B cell (primary cell): Measurements from ENCODE around the gene ENG. TPM values are rescaled to one million over a fixed set of nuclear protein-coding genes. Genes with fewer than 3 reads are reported as not detected.

Experiments
- ATAC-seq: fragments of 200-7000 bp; cut with Tn5 transposase; one replicate; pipeline ENCODE4 v1.10.0; 2021; ENCODE audit warnings: low read depth, mild to moderate bottlenecking, moderate number of reproducible peaks, moderate library complexity
- CTCF ChIA-PET: fragments of 350-600 bp; sonication (Branson Sonifier 250); formaldehyde crosslinking; loops from one replicate; lab custom pipeline; 2021; ENCODE audit warnings: antibody characterized with exemption, inconsistent platforms; lab: Charles Lee
- POLR2A ChIA-PET: fragments of 350-600 bp; sonication (Branson Sonifier 250); formaldehyde crosslinking; loops from one replicate; lab custom pipeline; 2021; ENCODE audit warnings: antibody characterized with exemption; lab: Charles Lee
- DNase-seq: peaks from one replicate; pipeline ENCODE4 v3.0.0; 2013
- H2AFZ ChIP-seq: 2 replicates; pipeline ENCODE4 v1.6.1; 2012; ENCODE audit warnings: mild to moderate bottlenecking, low read depth, low read length; ENCODE audit not compliant: insufficient read depth, poor library complexity, severe bottlenecking
- H3K27ac ChIP-seq, 2 donors: 1 replicate in 1 of 2; 2 replicates in 1 of 2; pipeline ENCODE4 v1.5.1; 2012 to 2013; ENCODE audit warnings: low read length in 2 of 2, mild to moderate bottlenecking in 2 of 2, moderate library complexity in 1 of 2
- H3K27me3 ChIP-seq, 4 experiments: fragments of 200-600 bp in 1 of 4; sonication (generic) in 1 of 4; replicated peaks in 1 of 4; 1 replicate in 2 of 4; 2 replicates in 2 of 4; pipeline versions ENCODE4 v1.6.1 to v1.7.0; 2013 to 2016; ENCODE audit warnings: low read length in 3 of 4, mild to moderate bottlenecking in 2 of 4, mixed read lengths in 1 of 4, moderate library complexity in 1 of 4; ENCODE audit not compliant: insufficient read depth in 4 of 4, control insufficient read depth in 3 of 4; ENCODE audit errors: control extremely low read depth in 1 of 4
- H3K36me3 ChIP-seq, 2 experiments: replicated peaks in 1 of 2; 1 replicate in 1 of 2; 2 replicates in 1 of 2; pipeline versions ENCODE4 v1.6.1 to v1.7.1; 2013; ENCODE audit warnings: low read length in 1 of 2; ENCODE audit not compliant: insufficient read depth in 2 of 2, control insufficient read depth in 1 of 2; ENCODE audit errors: control extremely low read depth in 1 of 2, extremely low read depth in 1 of 2
- H3K4me1 ChIP-seq, 2 donors: fragments of 200-600 bp in 1 of 2; sonication (generic) in 1 of 2; 1 replicate in 1 of 2; 2 replicates in 1 of 2; pipeline versions ENCODE4 v1.5.1 to v1.6.1; 2013 to 2017; ENCODE audit warnings: low read length in 2 of 2; ENCODE audit not compliant: control insufficient read depth in 2 of 2, insufficient read depth in 2 of 2
- H3K4me2 ChIP-seq: replicated peaks from 2 replicates; pipeline ENCODE3; 2012; ENCODE audit warnings: mild to moderate bottlenecking, low read depth, low read length; ENCODE audit not compliant: poor library complexity, severe bottlenecking
- H3K4me3 ChIP-seq, 5 experiments: fragments of 200-600 bp in 1 of 5; sonication (generic) in 1 of 5; 1 replicate in 3 of 5; 2 replicates in 2 of 5; pipeline versions ENCODE4 v1.5.1 to v1.7.0; 2011 to 2016; ENCODE audit warnings: low read length in 4 of 5, mild to moderate bottlenecking in 4 of 5, low read depth in 2 of 5, control low read depth in 1 of 5, moderate library complexity in 1 of 5; ENCODE audit not compliant: insufficient read depth in 1 of 5; ENCODE audit errors: control extremely low read depth in 1 of 5, extremely low read depth in 1 of 5
- H3K79me2 ChIP-seq: fragments of 200-600 bp; sonication (generic); one replicate; pipeline ENCODE4 v1.6.0; 2016; ENCODE audit warnings: low read length; ENCODE audit not compliant: control insufficient read depth, insufficient read depth
- H3K9ac ChIP-seq: fragments of 200-600 bp; sonication (generic); 2 replicates; pipeline ENCODE4 v1.6.1; 2017; ENCODE audit warnings: mild to moderate bottlenecking, low read length, moderate library complexity
- H3K9me3 ChIP-seq, 3 donors: one replicate each; pipeline versions ENCODE4 v1.6.1 to v1.7.1; 2013; ENCODE audit warnings: low read length in 2 of 3; ENCODE audit not compliant: control insufficient read depth in 2 of 3, insufficient read depth in 1 of 3; ENCODE audit errors: control extremely low read depth in 1 of 3
- H4K20me1 ChIP-seq: 2 replicates; pipeline ENCODE4 v1.6.0; 2012; ENCODE audit warnings: mild to moderate bottlenecking, low read length; ENCODE audit not compliant: insufficient read depth, control insufficient read depth, poor library complexity, severe bottlenecking
- H3K27ac Mint-ChIP-seq: one replicate; pipeline ENCODE4 v1.8.0; 2021; ENCODE audit warnings: mixed read lengths
- H3K27me3 Mint-ChIP-seq: one replicate; pipeline ENCODE4 v1.8.0; 2021; ENCODE audit warnings: mixed read lengths
- H3K4me1 Mint-ChIP-seq: one replicate; pipeline ENCODE4 v1.8.0; 2021; ENCODE audit warnings: mixed read lengths
- H3K4me3 Mint-ChIP-seq: one replicate; pipeline ENCODE4 v1.8.0; 2021; ENCODE audit warnings: mixed read lengths
- H3K9me3 Mint-ChIP-seq: one replicate; pipeline ENCODE4 v1.8.0; 2022; ENCODE audit warnings: mixed read lengths; ENCODE audit not compliant: insufficient read depth
- CTCF ChIP-seq: fragments of 200-600 bp; IDR thresholded peaks from one replicate; pipeline ENCODE4 v1.8.0; 2022; ENCODE audit warnings: antibody characterized with exemption, mild to moderate bottlenecking
- EZH2 ChIP-seq: IDR thresholded peaks from 2 replicates; pipeline ENCODE4 v1.6.1; 2012; ENCODE audit warnings: borderline replicate concordance, low read depth, mild to moderate bottlenecking, moderate library complexity, low read length; ENCODE audit not compliant: insufficient read depth, poor library complexity, severe bottlenecking
- WGBS: methylation state at CpG from one replicate; pipeline ENCODE4 v1.1.5; 2013; ENCODE audit warnings: missing lambda C conversion rate; ENCODE audit not compliant: insufficient coverage; 5-methylcytosine and 5-hydroxymethylcytosine counted together
- intact Hi-C: fragments of 100-400 bp; cut with micrococcal nuclease; formaldehyde crosslinking; loops from one replicate; pipeline ENCODE4 v1.10.0; 2022
- polyA plus RNA-seq: library from polyadenylated mRNA; depleted of rRNA; stranded (reverse); fragments of >200 nt; gene quantifications from 2 replicates; pipeline ENCODE4 v1.2.3, GENCODE V29; 2012
- total RNA-seq, 2 donors: library from RNA; stranded (reverse); fragments of 120-200 nt in 1 of 2; gene quantifications; 1 replicate in 1 of 2; 2 replicates in 1 of 2; pipeline versions ENCODE4 v1.2.3 to v1.2.4, GENCODE V29; 2013 to 2022

Gene ENG
- total and polyA plus RNA-seq, 2 donors (not counting 1 experiment from before 2014, with no cell fraction given) = 5.4 to 12.6 TPM

DNA sequence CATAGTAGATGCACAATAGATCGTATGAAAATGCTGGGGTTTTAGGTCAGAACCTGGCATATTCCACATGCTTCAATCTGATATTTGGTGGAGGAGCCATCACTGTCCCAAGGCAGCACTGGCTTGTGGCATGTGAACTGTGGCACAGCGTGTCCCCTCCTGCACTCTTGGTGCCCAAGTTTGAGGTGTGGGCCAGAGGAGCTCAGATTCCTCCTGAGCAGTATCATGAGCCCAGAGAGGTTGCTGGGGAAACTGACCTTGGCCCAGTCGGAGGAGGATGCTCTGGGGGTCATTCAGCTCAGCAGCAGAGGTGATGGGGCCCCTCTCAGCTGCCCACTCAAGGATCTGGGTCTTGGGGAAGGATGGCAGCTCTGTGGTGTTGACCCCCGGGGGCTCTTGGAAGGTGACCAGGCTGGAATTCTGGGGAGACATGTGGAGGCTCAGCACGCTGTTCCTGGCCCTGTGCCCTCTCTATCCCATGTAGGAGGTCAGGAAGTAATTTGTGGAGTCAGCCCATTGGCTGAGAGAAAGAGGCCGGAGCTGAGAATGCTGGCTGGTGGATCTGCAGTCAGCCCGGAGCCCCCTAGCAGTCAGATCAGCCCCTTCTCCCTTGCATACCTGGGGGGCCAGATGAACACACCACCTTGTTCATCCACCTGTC is 28.1 kb downstream of the ENG start:
- no peak overlapping the region for H3K27ac Mint-ChIP-seq
- DNase-seq (no peak), ATAC-seq (no peak)
- Histone ChIP-seq H2AFZ (no peak overlapping the region), H3K36me3 (peaks cover 0 to 6% of the 10 kb centered on the region in 2 experiments), H3K27me3 (no peaks in the 10 kb centered on the region), H3K27ac (no peak overlapping the region), H3K9ac (no peak overlapping the region), H4K20me1 (no peaks in the 10 kb centered on the region), H3K4me1 (no peaks in the 10 kb centered on the region), H3K9me3 (no peaks in the 10 kb centered on the region), H3K4me2 (no peak overlapping the region), H3K79me2 (no peaks in the 10 kb centered on the region), H3K4me3 (no peak overlapping the region)
- ChIA-PET POLR2A (no interaction called here), CTCF (interaction anchor here (1.1 kb wide), 1 partner anchor 43 kb away, joined by 4 read pairs; no protein-coding TSS in a partner anchor)
- intact Hi-C loops = no loop called here
- 98% methylated on average over 6 of the region's 7 CpGs for WGBS
- H3K9me3 Mint-ChIP-seq = no peaks in the 10 kb centered on the region
- no peak for TF ChIP-seq EZH2
- TF ChIP-seq CTCF = no peak
- H3K4me1 Mint-ChIP-seq = no peaks in the 10 kb centered on the region
- no peaks in the 10 kb centered on the region for H3K27me3 Mint-ChIP-seq
- no peak overlapping the region for H3K4me3 Mint-ChIP-seq

DNA sequence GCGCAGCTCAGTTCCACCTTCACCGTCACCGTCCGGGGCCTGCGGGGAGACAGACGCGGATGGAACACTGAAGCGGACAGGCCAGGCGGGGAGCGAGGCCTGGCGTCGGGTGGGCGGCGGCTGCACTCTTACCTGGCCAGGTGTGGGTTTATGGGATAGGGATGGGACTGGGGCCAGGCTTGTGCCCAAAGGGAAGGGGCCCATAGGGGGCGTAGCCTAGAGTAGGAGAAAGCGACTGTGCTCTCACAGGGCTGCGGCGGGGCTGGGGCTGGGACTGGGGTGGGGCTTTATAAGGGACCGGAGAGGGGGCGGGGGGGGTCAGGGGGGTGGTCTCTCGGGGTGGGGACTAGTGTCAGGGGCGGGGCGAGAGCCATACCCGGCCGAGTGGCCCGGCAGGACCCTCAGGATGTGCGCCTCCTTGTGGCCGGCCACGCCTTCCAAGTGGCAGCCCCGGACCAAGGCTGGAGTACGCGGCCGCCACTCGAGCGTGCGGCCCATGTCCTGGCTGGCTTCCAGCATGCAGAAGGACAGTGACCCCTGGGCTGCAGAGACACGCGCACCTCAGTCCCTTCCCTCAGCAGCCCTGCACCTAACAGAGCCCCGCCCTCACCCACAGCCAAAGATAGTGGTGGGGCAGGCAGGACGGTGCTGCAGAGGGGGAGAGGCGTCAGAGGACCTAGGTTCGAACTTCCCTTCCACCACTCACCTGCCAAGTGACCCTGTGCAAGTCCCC is 29.0 kb downstream of the ENG start:
- no peaks in the 10 kb centered on the region for H3K9me3 Mint-ChIP-seq
- H3K36me3 ChIP-seq = peaks cover 0 to 6% of the 10 kb centered on the region in 2 experiments
- H3K4me2 ChIP-seq = no peak overlapping the region
- no peaks in the 10 kb centered on the region for H3K27me3 ChIP-seq
- H2AFZ ChIP-seq = no peak overlapping the region
- DNase-seq = no peak
- H3K27ac Mint-ChIP-seq = no peak overlapping the region
- POLR2A ChIA-PET = no interaction called here
- CTCF ChIA-PET = interaction anchor here (1.1 to 2.9 kb wide), 4 partner anchors 41 to 90 kb away, joined by 3 to 14 read pairs (median 4); partner anchors contain the start of gene TOR2A
- TF ChIP-seq CTCF = no peak
- no peak for TF ChIP-seq EZH2
- H4K20me1 ChIP-seq = no peaks in the 10 kb centered on the region
- no peak overlapping the region for H3K4me3 Mint-ChIP-seq
- intact Hi-C loops = no loop called here
- no peaks in the 10 kb centered on the region for H3K79me2 ChIP-seq
- no peak for ATAC-seq
- H3K4me1 Mint-ChIP-seq = no peaks in the 10 kb centered on the region
- no peaks in the 10 kb centered on the region for H3K4me1 ChIP-seq
- H3K4me3 ChIP-seq = no peak overlapping the region
- no peaks in the 10 kb centered on the region for H3K9me3 ChIP-seq
- H3K27me3 Mint-ChIP-seq = no peaks in the 10 kb centered on the region
- H3K27ac ChIP-seq = no peak overlapping the region
- no peak overlapping the region for H3K9ac ChIP-seq
- WGBS = 88% methylated on average over 28 of the region's 42 CpGs
